ENCODE data around the gene WWOX. TPM values are rescaled to one million over a fixed set of nuclear protein-coding genes. Genes with fewer than 3 reads are reported as not detected.

The WWOX gene
- total and polyA plus RNA-seq, 2 of the 4 experiments (the other 2 are of a cell fraction): 2.7 to 5.4 TPM

DNA sequence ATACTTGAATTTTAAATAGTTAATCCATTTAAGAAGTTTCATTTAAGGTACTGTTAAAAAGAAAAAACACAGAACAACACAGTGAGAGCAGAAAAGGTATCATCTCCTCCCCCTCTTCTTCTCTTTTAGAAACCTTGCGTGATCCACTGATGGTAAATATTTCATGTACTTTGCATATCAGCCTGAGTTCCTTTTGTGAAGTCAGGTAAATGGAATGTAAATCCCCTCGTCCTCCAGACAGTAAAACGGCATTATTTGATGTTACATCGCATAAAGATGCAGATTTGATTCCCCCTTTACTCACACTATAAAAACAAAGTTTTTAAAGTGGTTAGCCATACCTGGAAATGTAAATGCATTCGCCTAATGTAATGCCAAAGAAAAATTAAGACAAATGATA is 234.4 kb downstream of the WWOX start:
- no peak overlapping the region for H2BK5ac ChIP-seq (ENCODE audit: low read depth, low read length, poor library complexity, severe bottlenecking)
- H3K79me1 ChIP-seq (ENCODE audit: low read depth in 1 of 2, low read length in 2 of 2): no peaks in the 10 kb centered on the region
- no peak overlapping the region for H2BK15ac ChIP-seq (ENCODE audit: low read depth, low read length)
- H2BK120ac ChIP-seq (ENCODE audit: low read depth, low read length): no peak overlapping the region
- no peak overlapping the region for H3K4me2 ChIP-seq (ENCODE audit: low read depth, low read length)
- no peak for TF ChIP-seq MAFK (IDR thresholded peaks at IDR 0.05; ENCODE audit: low read depth, low read length)
- TF ChIP-seq RCOR1 (IDR thresholded peaks at IDR 0.05; ENCODE audit: insufficient replicate concordance, low read length): no peak
- dilution Hi-C loops (cut with HindIII; ENCODE audit: low sequenced_read_pairs, unreplicated experiment): no loop called here
- no peak overlapping the region for H4K91ac ChIP-seq (ENCODE audit: insufficient read depth, low read depth, low read length)
- no peak overlapping the region for H4K8ac ChIP-seq (ENCODE audit: low read depth in 2 of 2, low read length in 2 of 2)
- ChIA-PET CTCF (no interaction called here), POLR2A (ENCODE audit: unreplicated experiment) (no interaction called here)
- H3K56ac ChIP-seq (ENCODE audit: extremely low read depth, insufficient read depth, low read length): no peak overlapping the region
- H3K27me3 ChIP-seq (ENCODE audit: control insufficient read depth, insufficient read depth, low read length): no peaks in the 10 kb centered on the region
- H3K18ac ChIP-seq (ENCODE audit: low read depth, low read length): no peak overlapping the region
- H2AFZ ChIP-seq (replicated peaks; ENCODE audit: low read length, poor library complexity): no peak overlapping the region
- H3K4me1 ChIP-seq (ENCODE audit: control insufficient read depth, insufficient read depth, low read length): no peaks in the 10 kb centered on the region
- peaks cover 9% of the 10 kb centered on the region for H3K9me3 ChIP-seq (ENCODE audit: control insufficient read depth, insufficient read depth, low read length)
- no peak overlapping the region for H3K4ac ChIP-seq (ENCODE audit: low read depth, low read length)
- H2AK9ac ChIP-seq (replicated peaks; ENCODE audit: low read depth, low read length, poor library complexity): no peak overlapping the region
- no peaks in the 10 kb centered on the region for H3K9me1 ChIP-seq (ENCODE audit: insufficient read depth, low read length)
- ATAC-seq (ENCODE audit: low read depth): no peak
- no peak overlapping the region for H4K5ac ChIP-seq (ENCODE audit: low read depth, low read length)
- H3K23ac ChIP-seq (ENCODE audit: low read depth, low read length): no peak overlapping the region
- no peaks in the 10 kb centered on the region for H3K36me3 ChIP-seq (ENCODE audit: control insufficient read depth, insufficient read depth, low read length)
- no TSS peak for BruUV-seq (replicated peaks)
- H3K4me3 ChIP-seq (ENCODE audit: insufficient read depth, low read depth, low read length): no peak overlapping the region
- intact Hi-C loops (cut with micrococcal nuclease): no loop called here
- H3K27ac ChIP-seq (ENCODE audit: insufficient read depth, low read length): no peak overlapping the region
- no peaks in the 10 kb centered on the region for H4K20me1 ChIP-seq (ENCODE audit: insufficient read depth, low read length)
- no peak overlapping the region for H3K14ac ChIP-seq (replicated peaks; ENCODE audit: low read depth, low read length)
- H3K9ac ChIP-seq (ENCODE audit: low read depth, low read length): no peak overlapping the region
- H2AK5ac ChIP-seq (ENCODE audit: low read depth, low read length): no peak overlapping the region
- WGBS, 2 experiments (ENCODE audit: extremely low coverage in 2 of 2, insufficient read length in 1 of 2): no CpG with 5 or more reads among the region's 5 CpGs
- no peak for DNase-seq
- in situ Hi-C loops (cut with MboI; ENCODE audit: low sequenced_read_pairs): no loop called here
- H2BK20ac ChIP-seq (ENCODE audit: low read depth, low read length): no peak overlapping the region
